ENCODE measurements around the gene CRNKL1. TPM values are rescaled to one million over a fixed set of nuclear protein-coding genes. Genes with fewer than 3 reads are reported as not detected.

The CRNKL1 gene
- total and polyA plus RNA-seq, 11 donors, result 11.4 to 21.5 (median 15.7) TPM

DNA sequence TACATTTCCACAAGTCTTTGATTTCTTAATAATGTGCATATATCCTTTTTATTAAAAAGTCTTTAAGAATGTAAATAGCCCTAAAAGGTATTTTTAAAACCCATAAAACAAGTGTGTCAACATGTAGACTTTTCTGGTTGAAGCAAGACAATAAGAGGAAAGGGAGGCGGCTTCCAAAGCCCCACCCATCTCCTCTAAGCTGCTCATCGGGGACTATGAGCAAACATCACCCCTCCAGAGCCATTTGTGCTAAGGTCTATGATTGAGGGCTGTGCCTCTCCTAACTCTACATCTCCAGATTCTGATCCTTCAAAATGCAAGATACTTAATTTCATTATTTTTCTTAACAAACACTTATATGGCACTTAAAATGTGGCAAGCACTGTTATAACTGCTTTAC, 37.6 kb downstream of the CRNKL1 start:
- Histone ChIP-seq H3K27ac (peak overlapping the region in 6 of 12 donors; percentile 11 to 56 (median 34)), H3K36me3 (peaks cover 0 to 5% (median 0%) of the 10 kb centered on the region in 9 donors)
- 41 to 61% (median 50%) methylated on average over 2 of the region's 2 CpGs for WGBS, 4 donors

DNA sequence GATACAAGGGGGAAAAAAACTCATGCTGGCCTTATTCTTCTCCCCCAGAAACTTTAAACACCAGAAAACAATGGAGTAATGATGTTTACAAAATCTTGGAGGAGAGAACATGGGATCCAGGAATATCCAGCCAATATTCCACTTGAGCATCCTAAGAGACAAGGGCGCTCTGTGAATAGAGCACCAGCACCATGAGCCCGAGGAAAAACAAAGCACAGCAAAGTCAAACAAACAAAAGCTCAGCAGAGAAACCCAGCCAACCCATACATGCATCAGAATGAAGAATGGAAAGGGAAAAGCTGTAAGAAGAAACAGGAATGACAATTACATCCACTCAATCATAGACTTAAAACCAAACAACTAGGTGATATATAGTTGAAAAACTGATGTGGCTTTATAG, 39.7 kb downstream of the CRNKL1 start:
- DNase-seq (no peak), ATAC-seq (no peak)
- WGBS, 4 donors, result 78 to 90% (median 84%) methylated on average over 2 of the region's 2 CpGs
- H3K4me1 ChIP-seq, result peaks cover 0 to 52% (median 18%) of the 10 kb centered on the region in 12 donors
- TF ChIP-seq, protein P1, sequence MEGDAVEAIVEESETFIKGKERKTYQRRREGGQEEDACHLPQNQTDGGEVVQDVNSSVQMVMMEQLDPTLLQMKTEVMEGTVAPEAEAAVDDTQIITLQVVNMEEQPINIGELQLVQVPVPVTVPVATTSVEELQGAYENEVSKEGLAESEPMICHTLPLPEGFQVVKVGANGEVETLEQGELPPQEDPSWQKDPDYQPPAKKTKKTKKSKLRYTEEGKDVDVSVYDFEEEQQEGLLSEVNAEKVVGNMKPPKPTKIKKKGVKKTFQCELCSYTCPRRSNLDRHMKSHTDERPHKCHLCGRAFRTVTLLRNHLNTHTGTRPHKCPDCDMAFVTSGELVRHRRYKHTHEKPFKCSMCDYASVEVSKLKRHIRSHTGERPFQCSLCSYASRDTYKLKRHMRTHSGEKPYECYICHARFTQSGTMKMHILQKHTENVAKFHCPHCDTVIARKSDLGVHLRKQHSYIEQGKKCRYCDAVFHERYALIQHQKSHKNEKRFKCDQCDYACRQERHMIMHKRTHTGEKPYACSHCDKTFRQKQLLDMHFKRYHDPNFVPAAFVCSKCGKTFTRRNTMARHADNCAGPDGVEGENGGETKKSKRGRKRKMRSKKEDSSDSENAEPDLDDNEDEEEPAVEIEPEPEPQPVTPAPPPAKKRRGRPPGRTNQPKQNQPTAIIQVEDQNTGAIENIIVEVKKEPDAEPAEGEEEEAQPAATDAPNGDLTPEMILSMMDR (IDR thresholded peaks at IDR 0.05), result no peak
- no peak for TF ChIP-seq POLR2A (IDR thresholded peaks at IDR 0.05)
- peaks cover 0 to 2% (median 0%) of the 10 kb centered on the region in 9 donors for H3K36me3 ChIP-seq
- intact Hi-C loops (cut with DNase I), result no loop called here
- no peaks in the 10 kb centered on the region for H3K9me3 ChIP-seq
- no peaks in the 10 kb centered on the region for H3K27me3 ChIP-seq
- H3K4me3 ChIP-seq, result no peak overlapping the region
- no peak overlapping the region for H3K27ac ChIP-seq

More for the DNA sequence above, 37.6 kb downstream of the CRNKL1 start:
- Histone ChIP-seq H3K4me3 (no peak overlapping the region), H3K9me3 (no peaks in the 10 kb centered on the region), H3K27me3 (no peaks in the 10 kb centered on the region), H3K4me1 (peaks cover 0 to 58% (median 36%) of the 10 kb centered on the region in 12 donors)
- DNase-seq, result no peak
- peak in 1 of 4 donors; percentile 27 for ATAC-seq
- intact Hi-C loops (cut with DNase I), result loop anchor here in 4 of 10 donors (5.0 kb wide), 2 partner anchors 38 to 322 kb away; partner anchors contain the start of genes CFAP61 (in 3 of the 4) and CRNKL1 (in 3 of the 4)
- TF ChIP-seq, protein P1 (IDR thresholded peaks at IDR 0.05), result no peak
- TF ChIP-seq POLR2A (IDR thresholded peaks at IDR 0.05), result no peak

DNA sequence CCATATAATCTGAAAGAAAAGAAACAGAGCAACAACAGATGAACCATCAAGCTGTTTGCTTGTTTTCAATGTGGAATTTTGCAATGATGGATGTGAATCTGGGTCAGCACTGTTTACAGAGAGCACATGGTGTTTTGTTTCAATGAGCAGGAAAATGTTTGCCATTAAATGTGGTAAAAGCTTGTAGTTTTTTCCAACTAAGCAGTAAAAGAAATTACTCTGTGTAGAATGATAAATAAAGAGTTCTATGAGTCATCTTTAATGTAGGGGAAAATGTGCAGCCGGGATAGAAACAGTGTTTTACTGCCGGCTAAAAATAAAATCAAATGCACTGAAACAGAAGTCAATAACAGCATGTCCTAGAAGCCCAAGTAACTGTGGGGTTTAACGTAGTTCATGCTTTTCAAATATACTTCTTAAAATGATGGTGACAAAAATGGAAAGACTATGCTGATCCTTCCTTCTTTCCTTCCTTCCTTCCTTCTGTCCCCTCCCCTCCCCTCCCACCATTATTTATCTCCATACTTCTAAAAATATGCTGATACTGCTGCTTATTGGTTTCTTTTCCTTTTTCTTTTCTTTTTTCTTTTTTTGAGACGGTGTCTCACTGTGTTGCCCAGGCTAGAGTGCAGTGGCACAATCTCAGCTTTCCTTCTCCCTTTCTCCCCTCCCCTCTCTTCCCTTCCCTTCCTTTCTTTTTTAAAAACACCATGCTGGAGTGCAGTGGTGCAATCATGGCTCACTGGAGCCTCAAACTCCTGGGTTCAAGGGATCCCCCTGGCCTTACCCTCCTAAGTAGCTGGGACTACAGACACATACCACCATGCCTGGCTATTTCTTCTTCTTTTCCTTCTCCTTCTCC, 41.4 kb downstream of the CRNKL1 start:
- Histone ChIP-seq H3K27me3 (no peaks in the 10 kb centered on the region), H3K4me1 (peaks cover 0 to 48% (median 13%) of the 10 kb centered on the region in 12 donors), H3K9me3 (no peaks in the 10 kb centered on the region), H3K36me3 (no peaks in the 10 kb centered on the region), H3K27ac (peak overlapping the region; percentile 1 to 69 (median 36)), H3K4me3 (no peak overlapping the region)
- DNase-seq, result no peak
- intact Hi-C loops (cut with DNase I), result no loop called here
- TF ChIP-seq POLR2A (IDR thresholded peaks at IDR 0.05), result no peak
- TF ChIP-seq, protein P1 (IDR thresholded peaks at IDR 0.05), result no peak
- peak; percentile 18 to 35 (median 22) for ATAC-seq
- 30 to 57% (median 34%) methylated on average over 4 of the region's 4 CpGs for WGBS, 4 donors

DNA sequence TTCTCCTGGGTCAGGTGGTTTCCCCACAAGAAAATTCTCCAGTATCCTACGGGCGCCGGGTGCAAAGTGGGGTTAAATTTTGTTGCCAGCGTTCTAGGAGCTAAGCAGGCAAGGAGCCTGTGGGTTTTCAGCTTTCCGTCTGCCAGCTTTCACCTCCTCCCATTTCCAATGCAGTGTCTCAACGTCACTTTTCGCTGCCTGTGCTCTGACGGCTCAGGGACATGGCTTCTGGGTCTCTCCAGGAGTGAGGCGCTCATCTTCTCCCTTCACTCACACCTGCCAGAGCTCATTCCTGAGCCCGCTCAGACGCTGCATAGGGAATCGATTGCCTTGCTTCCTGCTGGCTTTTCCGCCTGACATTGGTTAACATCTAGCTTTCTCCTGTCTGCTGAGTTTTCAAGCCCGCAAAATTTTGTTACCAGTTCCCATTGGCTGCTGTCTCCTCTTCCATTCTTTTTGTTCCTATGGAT, 42.4 kb downstream of the CRNKL1 start:
- Histone ChIP-seq H3K36me3 (no peaks in the 10 kb centered on the region), H3K27me3 (no peaks in the 10 kb centered on the region), H3K9me3 (no peaks in the 10 kb centered on the region), H3K4me3 (no peak overlapping the region), H3K27ac (peak overlapping the region in 4 of 12 donors; percentile 13 to 69 (median 46)), H3K4me1 (peaks cover 0 to 53% (median 13%) of the 10 kb centered on the region in 12 donors)
- intact Hi-C loops (cut with DNase I), result no loop called here
- ATAC-seq (no peak), DNase-seq (no peak)
- 70 to 82% (median 79%) methylated on average over 14 of the region's 14 CpGs for WGBS, 4 donors
- TF ChIP-seq, protein P1 (IDR thresholded peaks at IDR 0.05), result no peak
- no peak for TF ChIP-seq POLR2A (IDR thresholded peaks at IDR 0.05)
